Panc1 (cell line): ENCODE data around the gene EHBP1. TPM values are rescaled to one million over a fixed set of nuclear protein-coding genes. Genes with fewer than 3 reads are reported as not detected.

Experiments used
- ATAC-seq: fragments of 200-7000 bp; cut with Tn5 transposase; 2 replicates; pipeline ENCODE4 v1.9.1; 2020; ENCODE audit warnings: mild to moderate bottlenecking, moderate library complexity
- BruUV-seq: library from RNA; stranded (reverse); fragments of 400-500 nt; replicated peaks from 2 replicates; lab custom pipeline; 2021; lab: Mats Ljungman, UMichigan
- CTCF ChIA-PET: fragments of 300-600 bp; sonication (Branson Sonifier 250); formaldehyde crosslinking; loops from one replicate; lab custom pipeline; 2022; ENCODE audit warnings: antibody characterized with exemption; lab: Charles Lee
- POLR2A ChIA-PET: fragments of 300-600 bp; sonication (Branson Sonifier 250); formaldehyde crosslinking; loops from one replicate; lab custom pipeline; 2022; ENCODE audit warnings: antibody characterized with exemption; lab: Charles Lee
- DNase-seq: peaks from one replicate; pipeline ENCODE4 v3.0.0-alpha.2; 2010; ENCODE audit warnings: low read depth, low spot score
- H3K27ac ChIP-seq: 2 replicates; pipeline ENCODE4 v1.5.1; 2011; ENCODE audit warnings: mild to moderate bottlenecking, low read length, inconsistent platforms
- H3K27me3 ChIP-seq: fragments of 200-500 bp; sonication (Bioruptor generic); 2 replicates; pipeline ENCODE4 v1.6.0; 2014; ENCODE audit warnings: low read length, inconsistent platforms; ENCODE audit not compliant: control insufficient read depth, insufficient read depth
- H3K36me3 ChIP-seq: fragments of 200-500 bp; sonication (Bioruptor generic); 2 replicates; pipeline ENCODE4 v1.5.1; 2014; ENCODE audit warnings: inconsistent platforms, mild to moderate bottlenecking, low read length, moderate library complexity; ENCODE audit not compliant: control insufficient read depth, insufficient read depth
- H3K4me1 ChIP-seq: 2 replicates; pipeline ENCODE4 v1.5.1; 2011; ENCODE audit warnings: inconsistent platforms, mild to moderate bottlenecking, low read length, moderate library complexity; ENCODE audit not compliant: control insufficient read depth, insufficient read depth
- H3K4me3 ChIP-seq, 2 experiments: 2 replicates each; pipeline ENCODE4 v1.5.1; 2011 to 2012; ENCODE audit warnings: low read depth in 2 of 2, low read length in 2 of 2, mild to moderate bottlenecking in 2 of 2, inconsistent platforms in 1 of 2, moderate library complexity in 1 of 2
- H3K9me3 ChIP-seq: fragments of 200-500 bp; sonication (Bioruptor generic); 2 replicates; pipeline ENCODE4 v1.5.1; 2014; ENCODE audit warnings: low read depth, mild to moderate bottlenecking, inconsistent platforms, low read length, moderate library complexity; ENCODE audit not compliant: control insufficient read depth, insufficient read depth
- CTCF ChIP-seq: fragments of 450-650 bp; IDR thresholded peaks from 2 replicates; pipeline ENCODE4 v1.5.1; 2017; ENCODE audit warnings: mild to moderate bottlenecking
- POLR2AphosphoS5 ChIP-seq: IDR thresholded peaks from 2 replicates; pipeline ENCODE4 v1.6.1; 2012; ENCODE audit warnings: mild to moderate bottlenecking, low read depth, low read length, moderate library complexity
- SIN3A ChIP-seq: IDR thresholded peaks from 2 replicates; pipeline ENCODE4 v1.6.1; 2012; ENCODE audit warnings: low read depth, mild to moderate bottlenecking, low read length, moderate library complexity, borderline replicate concordance; ENCODE audit not compliant: insufficient read depth
- TCF7L2 ChIP-seq: IDR thresholded peaks from 2 replicates; pipeline ENCODE4 v1.6.1; 2011; ENCODE audit warnings: mild to moderate bottlenecking, low read depth, low read length, inconsistent platforms
- in situ Hi-C: cut with HindIII; loops from 2 replicates; pipeline ENCODE4 v1.10.0; 2016; ENCODE audit warnings: low sequenced_read_pairs, low pct_unique_long_range_greater_than_20kb
- intact Hi-C: fragments of 100-400 bp; cut with micrococcal nuclease; formaldehyde crosslinking; loops from one replicate; pipeline ENCODE4 v1.10.0; 2022; ENCODE audit not compliant: unreplicated experiment
- total RNA-seq: library from RNA; stranded (reverse); gene quantifications from one replicate; pipeline ENCODE4 v1.2.1, GENCODE V29; 2021; ENCODE audit not compliant: unreplicated experiment
- TF ChIP-seq, protein P1 (sequence below), 2 experiments: IDR thresholded peaks; 2 replicates each; pipeline ENCODE4 v1.6.1; 2011 to 2012; ENCODE audit warnings: low read depth in 2 of 2, control low read depth in 1 of 2, low read length in 1 of 2, mild to moderate bottlenecking in 1 of 2, moderate library complexity in 1 of 2; ENCODE audit not compliant: insufficient read depth in 1 of 2

The EHBP1 gene
- total RNA-seq, 1 experiment from 2014 or later = 46.1 TPM

- Histone ChIP-seq H3K36me3 (no peaks in the 10 kb centered on the region), H3K9me3 (no peaks in the 10 kb centered on the region), H3K4me1 (no peaks in the 10 kb centered on the region), H3K27ac (no peak overlapping the region), H3K4me3 (no peak overlapping the region), H3K27me3 (no peaks in the 10 kb centered on the region)
- DNase-seq = no peak
- no peak for ATAC-seq
- ChIA-PET POLR2A (no interaction called here), CTCF (no interaction called here)
- in situ Hi-C loops = no loop called here
- intact Hi-C loops = no loop called here
- TF ChIP-seq CTCF = no peak
- BruUV-seq = no TSS peak
Observed at GRCh38 chr2:63035660-63036059, 330.1 kb downstream of the EHBP1 start.

DNA sequence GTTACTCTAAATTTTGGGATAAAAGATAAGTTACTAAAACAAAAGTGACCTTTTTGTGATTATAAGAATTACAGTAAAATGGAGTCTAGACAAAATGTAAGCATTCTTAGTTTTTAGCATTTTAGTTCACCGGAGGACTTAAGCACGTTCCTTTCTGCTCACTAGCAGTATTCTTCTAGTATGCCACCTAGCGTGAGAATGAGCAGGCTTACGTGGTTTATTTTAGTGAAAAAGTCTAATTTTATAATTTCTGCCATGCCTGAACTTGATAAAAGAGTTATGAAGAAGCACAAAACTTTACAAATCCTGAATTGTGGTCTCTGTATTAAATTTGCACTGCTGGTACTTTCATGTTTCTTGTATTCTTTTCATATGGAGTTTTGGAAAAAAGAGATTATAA lies 332.5 kb downstream of the EHBP1 start:
- in situ Hi-C loops (no loop called here), intact Hi-C loops (no loop called here)
- no peak overlapping the region for H3K4me3 ChIP-seq
- TF ChIP-seq, protein P1, sequence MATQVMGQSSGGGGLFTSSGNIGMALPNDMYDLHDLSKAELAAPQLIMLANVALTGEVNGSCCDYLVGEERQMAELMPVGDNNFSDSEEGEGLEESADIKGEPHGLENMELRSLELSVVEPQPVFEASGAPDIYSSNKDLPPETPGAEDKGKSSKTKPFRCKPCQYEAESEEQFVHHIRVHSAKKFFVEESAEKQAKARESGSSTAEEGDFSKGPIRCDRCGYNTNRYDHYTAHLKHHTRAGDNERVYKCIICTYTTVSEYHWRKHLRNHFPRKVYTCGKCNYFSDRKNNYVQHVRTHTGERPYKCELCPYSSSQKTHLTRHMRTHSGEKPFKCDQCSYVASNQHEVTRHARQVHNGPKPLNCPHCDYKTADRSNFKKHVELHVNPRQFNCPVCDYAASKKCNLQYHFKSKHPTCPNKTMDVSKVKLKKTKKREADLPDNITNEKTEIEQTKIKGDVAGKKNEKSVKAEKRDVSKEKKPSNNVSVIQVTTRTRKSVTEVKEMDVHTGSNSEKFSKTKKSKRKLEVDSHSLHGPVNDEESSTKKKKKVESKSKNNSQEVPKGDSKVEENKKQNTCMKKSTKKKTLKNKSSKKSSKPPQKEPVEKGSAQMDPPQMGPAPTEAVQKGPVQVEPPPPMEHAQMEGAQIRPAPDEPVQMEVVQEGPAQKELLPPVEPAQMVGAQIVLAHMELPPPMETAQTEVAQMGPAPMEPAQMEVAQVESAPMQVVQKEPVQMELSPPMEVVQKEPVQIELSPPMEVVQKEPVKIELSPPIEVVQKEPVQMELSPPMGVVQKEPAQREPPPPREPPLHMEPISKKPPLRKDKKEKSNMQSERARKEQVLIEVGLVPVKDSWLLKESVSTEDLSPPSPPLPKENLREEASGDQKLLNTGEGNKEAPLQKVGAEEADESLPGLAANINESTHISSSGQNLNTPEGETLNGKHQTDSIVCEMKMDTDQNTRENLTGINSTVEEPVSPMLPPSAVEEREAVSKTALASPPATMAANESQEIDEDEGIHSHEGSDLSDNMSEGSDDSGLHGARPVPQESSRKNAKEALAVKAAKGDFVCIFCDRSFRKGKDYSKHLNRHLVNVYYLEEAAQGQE (IDR thresholded peaks at IDR 0.05; ENCODE audit: insufficient read depth in 1 of 2, low read depth in 2 of 2, low read length in 1 of 2) = no peak
- no peak for TF ChIP-seq SIN3A
- H3K9me3 ChIP-seq = no peaks in the 10 kb centered on the region
- ChIA-PET CTCF (no interaction called here), POLR2A (no interaction called here)
- DNase-seq = no peak
- no peak for ATAC-seq
- BruUV-seq = no TSS peak
- H3K36me3 ChIP-seq = no peaks in the 10 kb centered on the region
- no peak overlapping the region for H3K27ac ChIP-seq
- no peaks in the 10 kb centered on the region for H3K4me1 ChIP-seq
- no peaks in the 10 kb centered on the region for H3K27me3 ChIP-seq

- Histone ChIP-seq H3K9me3 (no peaks in the 10 kb centered on the region), H3K4me3 (no peak overlapping the region), H3K4me1 (no peaks in the 10 kb centered on the region), H3K27me3 (no peaks in the 10 kb centered on the region), H3K36me3 (no peaks in the 10 kb centered on the region), H3K27ac (no peak overlapping the region; the same call in 1 of the 2 replicates)
- TF ChIP-seq CTCF = no peak
- no peak for TF ChIP-seq SIN3A
- TF ChIP-seq TCF7L2 = no peak
- TF ChIP-seq POLR2AphosphoS5 = no peak
- TF ChIP-seq, protein P1 (IDR thresholded peaks at IDR 0.05; ENCODE audit: insufficient read depth in 1 of 2, low read depth in 2 of 2, low read length in 1 of 2) = no peak
- DNase-seq = no peak
- no peak for ATAC-seq
- in situ Hi-C loops (no loop called here), intact Hi-C loops (no loop called here)
- ChIA-PET POLR2A (no interaction called here), CTCF (no interaction called here)
- no TSS peak for BruUV-seq
Observed at GRCh38 chr2:63040586-63040985, 335.1 kb downstream of the EHBP1 start.
